A549 (cell line): ENCODE results near the gene WWC1. TPM values are rescaled to one million over a fixed set of nuclear protein-coding genes. Genes with fewer than 3 reads are reported as not detected.
A peak's percentile ranks its signal among the peaks of the same experiment; 100 is the strongest.
"Not testable (repeated sequence)": the region's sequence is repeated elsewhere in the genome, so short reads cannot be mapped to it uniquely, and the experiment has no call there.

Source experiments
- ATAC-seq, 2 experiments: fragments of 200-7000 bp in 1 of 2; fragments of >200 bp in 1 of 2; cut with Nextera tagmentation in 1 of 2; cut with Tn5 transposase in 1 of 2; 3 replicates each; pipeline versions ENCODE4 v1.8.0 to v1.9.1; 2018 to 2020; ENCODE audit warnings: mild to moderate bottlenecking in 1 of 2, moderate library complexity in 1 of 2
- CTCF ChIA-PET: fragments of 300-600 bp; sonication (Branson Sonifier 250); formaldehyde crosslinking; extraction: SDS; loops from one replicate; lab custom pipeline; 2021; ENCODE audit warnings: antibody characterized with exemption, inconsistent platforms; lab: Yijun Ruan, JAX
- POLR2A ChIA-PET: fragments of 350-600 bp; formaldehyde crosslinking; extraction: SDS; loops from one replicate; lab custom pipeline; 2021; ENCODE audit warnings: antibody characterized with exemption, inconsistent platforms; lab: Yijun Ruan, JAX
- DNase-seq, 2 experiments: peaks; one replicate each; pipeline versions ENCODE4 v3.0.0 to v3.0.0-alpha.2; 2011 to 2016; ENCODE audit warnings: low read depth in 1 of 2, low spot score in 1 of 2
- FAIRE-seq: peaks from 2 replicates; lab custom pipeline; 2011; peaks lifted over from hg19 to GRCh38; lab: Jason Lieb, UNC
- H3K27ac ChIP-seq, 2 experiments: fragments of >200 bp; sonication (Bioruptor Twin); formaldehyde crosslinking; 3 replicates each; pipeline ENCODE4 v1.5.1; 2016 to 2017
- H3K4me1 ChIP-seq: fragments of >200 bp; sonication (Bioruptor Twin); formaldehyde crosslinking; 3 replicates; pipeline ENCODE4 v1.6.1; 2016
- H3K4me2 ChIP-seq: fragments of >200 bp; sonication (Bioruptor Twin); formaldehyde crosslinking; 3 replicates; pipeline ENCODE4 v1.6.1; 2016
- H3K4me3 ChIP-seq: fragments of >200 bp; sonication (Bioruptor Twin); formaldehyde crosslinking; 3 replicates; pipeline ENCODE4 v1.5.1; 2016
- H3K9me3 ChIP-seq: fragments of >200 bp; sonication (Bioruptor Twin); formaldehyde crosslinking; 3 replicates; pipeline ENCODE4 v1.6.1; 2016
- ATOH8 ChIP-seq: fragments of 250-450 bp; sonication (Bioruptor Pico); IDR thresholded peaks from 2 replicates; pipeline ENCODE4 v1.5.0; 2020; ENCODE audit warnings: low read depth, mild to moderate bottlenecking, moderate library complexity
- CEBPB ChIP-seq, 2 experiments: fragments of >200 bp in 1 of 2; sonication (Bioruptor Twin) in 1 of 2; formaldehyde crosslinking in 1 of 2; IDR thresholded peaks; 2 replicates each; pipeline ENCODE4 v1.6.1; 2012 to 2016
- CHD2 ChIP-seq: fragments of 150-350 bp; IDR thresholded peaks from 2 replicates; pipeline ENCODE4 v1.6.1; 2014; ENCODE audit warnings: low read length; ENCODE audit not compliant: partially characterized antibody
- E2F6 ChIP-seq: IDR thresholded peaks from 2 replicates; pipeline ENCODE4 v1.6.1; 2012; ENCODE audit warnings: low read depth, borderline replicate concordance
- EHMT2 ChIP-seq: fragments of 200-600 bp; sonication (generic); IDR thresholded peaks from 2 replicates; pipeline ENCODE4 v1.6.1; 2016; ENCODE audit warnings: antibody characterized with exemption, low read depth, mild to moderate bottlenecking, moderate library complexity
- ELK1 ChIP-seq: fragments of 150-350 bp; IDR thresholded peaks from 2 replicates; pipeline ENCODE4 v1.6.1; 2014; ENCODE audit warnings: low read depth, mild to moderate bottlenecking, low read length
- FOSB ChIP-seq: fragments of 250-450 bp; sonication (Bioruptor Pico); IDR thresholded peaks from 2 replicates; pipeline ENCODE4 v1.5.0; 2020; ENCODE audit warnings: mild to moderate bottlenecking, moderate library complexity
- HEYL ChIP-seq: fragments of 250-450 bp; sonication (Bioruptor Pico); IDR thresholded peaks from 2 replicates; pipeline ENCODE4 v1.8.0; 2021; ENCODE audit warnings: mild to moderate bottlenecking, moderate library complexity
- HOXA7 ChIP-seq: fragments of 250-450 bp; sonication (Bioruptor Pico); IDR thresholded peaks from 2 replicates; pipeline ENCODE4 v1.5.0; 2020; ENCODE audit warnings: mild to moderate bottlenecking, moderate library complexity
- JUN ChIP-seq, 2 experiments: fragments of >200 bp; sonication (Bioruptor Twin); formaldehyde crosslinking; IDR thresholded peaks; 2 replicates in 1 of 2; 3 replicates in 1 of 2; pipeline ENCODE4 v1.6.1; 2016 to 2017
- JUNB ChIP-seq: fragments of >200 bp; sonication (Bioruptor Twin); formaldehyde crosslinking; IDR thresholded peaks from 2 replicates; pipeline ENCODE4 v1.6.1; 2016
- KDM1A ChIP-seq: fragments of 200-600 bp; sonication (generic); IDR thresholded peaks from 2 replicates; pipeline ENCODE4 v1.6.1; 2016; ENCODE audit warnings: low read depth, mild to moderate bottlenecking
- NFE2L2 ChIP-seq: fragments of 150-350 bp; conservative IDR thresholded peaks from 2 replicates; pipeline ENCODE4 v1.6.1; 2014; ENCODE audit warnings: low read length
- NR3C1 ChIP-seq: fragments of >200 bp; sonication (Bioruptor Twin); formaldehyde crosslinking; IDR thresholded peaks from 3 replicates; pipeline ENCODE4 v1.6.1; 2017
- POLR2A ChIP-seq: IDR thresholded peaks from 2 replicates; pipeline ENCODE4 v1.6.1; 2012; ENCODE audit warnings: mild to moderate bottlenecking, low read length
- POLR2AphosphoS2 ChIP-seq: conservative IDR thresholded peaks from 2 replicates; pipeline ENCODE4 v1.6.1; 2012; ENCODE audit warnings: low read length, improper control_type of control experiment, inconsistent platforms
- RCOR1 ChIP-seq: fragments of 150-350 bp; IDR thresholded peaks from 2 replicates; pipeline ENCODE4 v1.6.1; 2014; ENCODE audit warnings: antibody characterized with exemption, low read length, low read depth
- RFX5 ChIP-seq: fragments of 450-650 bp; IDR thresholded peaks from 2 replicates; pipeline ENCODE4 v1.7.1; 2014; ENCODE audit warnings: antibody characterized with exemption, mild to moderate bottlenecking, moderate library complexity
- SREBF2 ChIP-seq: fragments of 450-650 bp; IDR thresholded peaks from 2 replicates; pipeline ENCODE4 v1.6.1; 2014; ENCODE audit warnings: mild to moderate bottlenecking, moderate library complexity
- TP53 ChIP-seq: fragments of 250-450 bp; sonication (Bioruptor Pico); IDR thresholded peaks from 2 replicates; pipeline ENCODE4 v1.5.0; 2021; ENCODE audit warnings: mild to moderate bottlenecking, moderate library complexity
- ZC3H11A ChIP-seq: fragments of 450-650 bp; IDR thresholded peaks from 2 replicates; pipeline ENCODE4 v1.6.1; 2014; ENCODE audit warnings: antibody characterized with exemption, mild to moderate bottlenecking
- ZNF302 ChIP-seq: fragments of 250-450 bp; sonication (Bioruptor Pico); IDR thresholded peaks from 2 replicates; pipeline ENCODE4 v1.9.0; 2021; ENCODE audit warnings: inconsistent platforms, mild to moderate bottlenecking, moderate library complexity
- WGBS: methylation state at CpG from one replicate; pipeline ENCODE4 v1.1.6; 2017; ENCODE audit errors: missing lambda C conversion rate; 5-methylcytosine and 5-hydroxymethylcytosine counted together
- polyA plus RNA-seq, 4 experiments: library from polyadenylated mRNA; depleted of rRNA in 3 of 4; stranded (reverse); fragments of >200 nt; fragmentation: RNase III in 1 of 4; extraction: RNeasy Plus Mini Kit Qiagen cat#74134 plus additional on column Dnase treatment in 1 of 4; gene quantifications; 2 replicates in 3 of 4; 3 replicates in 1 of 4; pipeline ENCODE4 v1.2.3, GENCODE V29; 2011 to 2017
- TF ChIP-seq, protein P1 (sequence below): fragments of >200 bp; sonication (Bioruptor Twin); formaldehyde crosslinking; IDR thresholded peaks from 3 replicates; pipeline ENCODE4 v1.6.1; 2016
- TF ChIP-seq, protein P2 (sequence below): fragments of >200 bp; sonication (Bioruptor Twin); formaldehyde crosslinking; IDR thresholded peaks from 3 replicates; pipeline ENCODE4 v1.5.1; 2016

The WWC1 gene
- polyA plus RNA-seq, 2 of the 4 experiments (the other 2 are of a cell fraction): 88.5 to 98.1 TPM

DNA sequence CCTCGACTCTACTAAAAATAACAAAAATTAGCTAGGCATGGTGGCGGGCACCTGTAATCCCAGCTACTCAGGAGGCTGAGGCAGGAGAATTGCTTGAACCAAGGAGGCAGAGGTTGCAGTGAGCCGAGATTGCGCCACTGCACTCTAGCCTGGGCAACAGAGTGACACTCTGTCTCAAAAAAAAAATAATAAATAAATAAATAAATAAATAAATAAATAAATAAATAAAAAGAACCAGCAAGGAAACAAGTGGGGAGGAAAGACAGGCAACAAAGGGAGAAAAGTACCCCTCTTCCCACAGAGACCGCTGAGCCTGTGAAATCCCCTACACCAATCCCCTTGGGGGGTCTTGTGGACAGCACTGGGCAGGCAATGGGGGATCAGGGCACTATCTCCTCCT, 4.6 kb upstream of the WWC1 start:
- H3K4me3 ChIP-seq, DNase-seq, ATAC-seq, H3K4me2 ChIP-seq, FAIRE-seq: not testable (repeated sequence)
- peak; percentile 36; the same call in 1 of the 2 replicates for TF ChIP-seq ZC3H11A
- ChIA-PET POLR2A (interaction anchor here (0.5 kb wide), 1 partner anchor 26 kb away, joined by 4 read pairs; no protein-coding TSS in a partner anchor), CTCF (interaction anchor here (4.3 kb wide), 1 partner anchor 17 kb away, joined by 17 read pairs; no protein-coding TSS in a partner anchor)
- 88% methylated on average over 5 of the region's 5 CpGs for WGBS
- peaks cover 36% of the 10 kb centered on the region for H3K4me1 ChIP-seq
- H3K27ac ChIP-seq: peak overlapping the region; percentile 97; a peak in 4 of 6 replicates
- 0 out of 3 replicates have a peak, but pooled peaks cover 11% of the 10 kb centered on the region for H3K9me3 ChIP-seq

GRCh38 chr5:168287362-168287761, 4.1 kb upstream of the WWC1 start:
- ChIA-PET CTCF (interaction anchor here (4.3 kb wide), 1 partner anchor 18 kb away, joined by 17 read pairs; no protein-coding TSS in a partner anchor), POLR2A (no interaction called here)
- 0 out of 3 replicates have a peak, but pooled peaks cover 11% of the 10 kb centered on the region for H3K9me3 ChIP-seq
- TF ChIP-seq JUN (IDR thresholded peaks at IDR 0.05): no peak
- TF ChIP-seq KDM1A: peak; percentile 61; the same call in 1 of the 2 replicates
- no peak for TF ChIP-seq FOSB (CRISPR knock-in tag)
- no peak for TF ChIP-seq ZNF302 (CRISPR knock-in tag)
- no peak for TF ChIP-seq SREBF2
- no peak for TF ChIP-seq ZC3H11A
- TF ChIP-seq HEYL: no peak
- peaks cover 36% of the 10 kb centered on the region for H3K4me1 ChIP-seq
- peak overlapping the region; percentile 97; a peak in 5 of 6 replicates for H3K27ac ChIP-seq
- no peak overlapping the region for H3K4me3 ChIP-seq
- FAIRE-seq: no peak
- H3K4me2 ChIP-seq: peak overlapping the region; percentile 96; the same call in 2 of the 3 replicates
- WGBS: 92% methylated on average over 4 of the region's 4 CpGs
- DNase-seq: no peak
- ATAC-seq: no peak

DNA sequence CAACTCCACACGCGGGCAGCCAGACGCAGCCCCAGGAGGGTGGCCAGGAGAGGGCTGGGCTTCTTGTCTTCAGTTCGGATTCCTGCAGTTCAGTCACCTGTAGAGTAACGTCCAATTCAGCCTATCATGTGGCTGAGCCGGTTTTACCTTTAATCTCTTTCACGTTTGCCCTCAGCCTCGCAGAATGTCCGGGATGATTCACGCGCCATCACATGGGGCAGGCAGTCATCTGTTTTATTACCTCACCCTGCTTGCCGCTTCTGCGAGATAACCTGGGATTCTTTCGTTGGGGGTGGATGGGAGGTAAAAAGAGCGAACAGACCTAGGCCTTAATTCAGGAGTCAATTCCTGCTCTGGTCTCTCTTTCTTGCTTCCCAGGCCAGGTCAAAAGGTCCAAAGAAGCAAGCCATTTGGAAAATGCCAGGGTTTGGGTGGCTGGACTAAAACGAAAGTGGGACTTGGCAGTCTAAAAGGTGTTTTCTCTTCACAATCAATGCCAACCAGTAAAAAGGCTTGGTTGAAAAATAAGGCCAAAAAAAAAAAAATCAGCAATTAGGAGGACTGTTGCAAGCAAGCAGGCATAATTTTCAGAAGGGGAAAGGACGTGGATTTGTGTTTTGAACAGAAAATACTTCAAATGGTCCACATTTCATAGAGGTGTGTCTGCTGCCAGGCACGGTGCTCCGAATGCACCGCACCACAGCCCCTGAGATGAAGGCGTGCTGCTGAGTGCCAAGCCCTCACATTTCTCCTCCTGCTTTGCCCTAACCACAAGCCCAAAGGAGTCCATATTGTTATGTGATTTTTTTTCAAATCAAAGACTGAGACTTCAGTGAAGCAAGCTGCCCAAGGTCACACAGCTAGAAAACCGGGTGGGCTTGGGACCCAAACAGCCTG, 2.8 kb upstream of the WWC1 start:
- WGBS: 41% methylated on average over 22 of the region's 22 CpGs
- Histone ChIP-seq H3K27ac (peak overlapping the region; percentile 97), H3K4me3 (peak overlapping the region; percentile 7; the same call in 1 of the 3 replicates), H3K9me3 (0 out of 3 replicates have a peak, but pooled peaks cover 11% of the 10 kb centered on the region), H3K4me1 (peaks cover 39% of the 10 kb centered on the region), H3K4me2 (peak overlapping the region; percentile 96)
- peak in 1 of 2 experiments; percentile 55 for DNase-seq
- ATAC-seq: peak; percentile 24 to 32; a peak in 4 of 6 replicates
- FAIRE-seq: no peak
- CTCF ChIA-PET: interaction anchor here (1.4 to 8.6 kb wide), 3 partner anchors 14 to 23 kb away, joined by 3 to 256 read pairs (median 28); no protein-coding TSS in a partner anchor
- POLR2A ChIA-PET: no interaction called here
- TF ChIP-seq E2F6 (peak; percentile 64; the same call in 1 of the 2 replicates), CHD2 (no peak), JUNB (peak; percentile 8; the same call in 1 of the 2 replicates), ELK1 (no peak), HOXA7 (CRISPR knock-in tag) (no peak), RFX5 (no peak), RCOR1 (no peak), TP53 (no peak), NFE2L2 (no peak), POLR2AphosphoS2 (no peak), EHMT2 (no peak), ATOH8 (0 out of 2 replicates have a peak, but pooled peaks have one; percentile 12), CEBPB (IDR thresholded peaks at IDR 0.05) (peak in 1 of 2 experiments; percentile 20; a peak in 1 of 4 replicates), NR3C1 (no peak), POLR2A (no peak)
- TF ChIP-seq, protein P1, sequence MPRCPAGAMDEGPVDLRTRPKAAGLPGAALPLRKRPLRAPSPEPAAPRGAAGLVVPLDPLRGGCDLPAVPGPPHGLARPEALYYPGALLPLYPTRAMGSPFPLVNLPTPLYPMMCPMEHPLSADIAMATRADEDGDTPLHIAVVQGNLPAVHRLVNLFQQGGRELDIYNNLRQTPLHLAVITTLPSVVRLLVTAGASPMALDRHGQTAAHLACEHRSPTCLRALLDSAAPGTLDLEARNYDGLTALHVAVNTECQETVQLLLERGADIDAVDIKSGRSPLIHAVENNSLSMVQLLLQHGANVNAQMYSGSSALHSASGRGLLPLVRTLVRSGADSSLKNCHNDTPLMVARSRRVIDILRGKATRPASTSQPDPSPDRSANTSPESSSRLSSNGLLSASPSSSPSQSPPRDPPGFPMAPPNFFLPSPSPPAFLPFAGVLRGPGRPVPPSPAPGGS: no peak
- TF ChIP-seq, protein P2, sequence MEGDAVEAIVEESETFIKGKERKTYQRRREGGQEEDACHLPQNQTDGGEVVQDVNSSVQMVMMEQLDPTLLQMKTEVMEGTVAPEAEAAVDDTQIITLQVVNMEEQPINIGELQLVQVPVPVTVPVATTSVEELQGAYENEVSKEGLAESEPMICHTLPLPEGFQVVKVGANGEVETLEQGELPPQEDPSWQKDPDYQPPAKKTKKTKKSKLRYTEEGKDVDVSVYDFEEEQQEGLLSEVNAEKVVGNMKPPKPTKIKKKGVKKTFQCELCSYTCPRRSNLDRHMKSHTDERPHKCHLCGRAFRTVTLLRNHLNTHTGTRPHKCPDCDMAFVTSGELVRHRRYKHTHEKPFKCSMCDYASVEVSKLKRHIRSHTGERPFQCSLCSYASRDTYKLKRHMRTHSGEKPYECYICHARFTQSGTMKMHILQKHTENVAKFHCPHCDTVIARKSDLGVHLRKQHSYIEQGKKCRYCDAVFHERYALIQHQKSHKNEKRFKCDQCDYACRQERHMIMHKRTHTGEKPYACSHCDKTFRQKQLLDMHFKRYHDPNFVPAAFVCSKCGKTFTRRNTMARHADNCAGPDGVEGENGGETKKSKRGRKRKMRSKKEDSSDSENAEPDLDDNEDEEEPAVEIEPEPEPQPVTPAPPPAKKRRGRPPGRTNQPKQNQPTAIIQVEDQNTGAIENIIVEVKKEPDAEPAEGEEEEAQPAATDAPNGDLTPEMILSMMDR: no peak
